ENCODE results near the gene PNKD. TPM values are rescaled to one million over a fixed set of nuclear protein-coding genes. Genes with fewer than 3 reads are reported as not detected.

PNKD gene
- total and polyA plus RNA-seq, 2 of the 8 experiments (the other 6 are each of a cell fraction or from before 2014, with no cell fraction given) = 43.9 to 65.4 TPM

DNA sequence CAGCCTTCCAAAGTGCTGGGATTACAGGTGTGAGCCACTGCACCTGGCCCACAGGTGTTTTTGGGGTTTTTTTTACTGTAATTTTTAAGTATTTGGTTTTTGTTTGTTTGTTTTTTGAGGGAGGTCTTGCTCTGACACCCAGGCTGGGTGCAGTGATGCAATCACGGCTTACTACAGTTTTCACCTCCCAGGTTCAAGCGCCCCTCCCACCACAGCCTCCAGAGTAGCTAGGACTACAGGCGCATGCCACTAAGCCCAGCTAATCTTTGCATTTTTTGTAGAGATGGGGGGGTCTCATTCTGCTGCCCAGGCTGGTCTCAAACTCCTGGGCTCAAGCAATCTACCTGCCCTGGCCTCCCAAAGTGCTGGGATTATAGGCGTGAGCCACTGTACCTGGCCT, 104.5 kb downstream of the PNKD start:
- Histone ChIP-seq H2AFZ (ENCODE audit: low read length) (no peak overlapping the region), H3K23ac (ENCODE audit: insufficient read length) (no peak overlapping the region), H3K18ac (ENCODE audit: extremely low read depth, low read length) (no peak overlapping the region), H3K14ac (ENCODE audit: insufficient read length) (no peak overlapping the region), H2BK20ac (ENCODE audit: low read length) (no peak overlapping the region), H3K79me1 (ENCODE audit: low read depth, low read length) (no peaks in the 10 kb centered on the region), H4K91ac (replicated peaks; ENCODE audit: insufficient read length, low read length) (no peak overlapping the region), H3K9me3 (ENCODE audit: insufficient read depth in 2 of 2, low read depth in 1 of 2, low read length in 1 of 2) (no peaks in the 10 kb centered on the region), H3K27me3 (replicated peaks in 1 of 4; ENCODE audit: control insufficient read depth in 3 of 4, extremely low read depth in 1 of 4, insufficient read depth in 3 of 4, low read length in 3 of 4) (no peaks in the 10 kb centered on the region), H4K8ac (ENCODE audit: extremely low read depth, insufficient read depth, low read length) (no peak overlapping the region), H2BK120ac (replicated peaks; ENCODE audit: low read depth, low read length) (no peak overlapping the region), H3K56ac (replicated peaks; ENCODE audit: insufficient read length, low read depth, low read length) (no peak overlapping the region), H3K23me2 (ENCODE audit: low read depth, low read length) (no peaks in the 10 kb centered on the region), H3K27ac (ENCODE audit: low read depth, low read length) (no peak overlapping the region), H3K36me3 (ENCODE audit: control insufficient read depth in 2 of 4, insufficient read depth in 4 of 4, low read length in 3 of 4) (no peaks in the 10 kb centered on the region), H2BK15ac (ENCODE audit: low read length) (no peak overlapping the region), H3K4me2 (ENCODE audit: insufficient read depth in 1 of 2, low read depth in 2 of 2, low read length in 2 of 2) (no peak overlapping the region), H3K79me2 (ENCODE audit: control insufficient read depth in 1 of 2, insufficient read depth in 2 of 2, low read length in 2 of 2) (no peaks in the 10 kb centered on the region), H2BK5ac (ENCODE audit: low read depth, low read length) (no peak overlapping the region), H3K4me3 (ENCODE audit: extremely low read depth in 1 of 4, insufficient read depth in 2 of 4, low read depth in 3 of 4, low read length in 4 of 4) (no peak overlapping the region), H3K4me1 (replicated peaks in 1 of 4; ENCODE audit: control insufficient read depth in 3 of 4, insufficient read depth in 4 of 4, low read length in 3 of 4) (no peaks in the 10 kb centered on the region), H2BK12ac (ENCODE audit: low read depth, low read length) (no peak overlapping the region), H4K20me1 (replicated peaks in 1 of 2; ENCODE audit: control insufficient read depth in 1 of 2, insufficient read depth in 2 of 2, low read length in 2 of 2) (no peaks in the 10 kb centered on the region), H3K9ac (replicated peaks in 1 of 4; ENCODE audit: extremely low read depth in 1 of 4, low read depth in 3 of 4, low read length in 3 of 4) (no peak overlapping the region), H2AK5ac (ENCODE audit: low read depth, low read length) (no peak overlapping the region), H3K4ac (replicated peaks; ENCODE audit: insufficient read length, low read depth, low read length) (no peak overlapping the region), H4K5ac (ENCODE audit: insufficient read length, low read depth, low read length) (no peak overlapping the region)
- TF ChIP-seq CBX8 (IDR thresholded peaks at IDR 0.05; ENCODE audit: borderline replicate concordance, low read depth, low read length) = no peak
- TF ChIP-seq SIRT6 (IDR thresholded peaks at IDR 0.05; ENCODE audit: low read length) = no peak
- TF ChIP-seq CEBPB (IDR thresholded peaks at IDR 0.05; ENCODE audit: low read depth, low read length) = peak; percentile 30; the same call in 1 of the 2 replicates
- POLR2A ChIA-PET (ENCODE audit: partially characterized antibody) = interaction anchor here (1.4 kb wide), 1 partner anchor 9 kb away, joined by 4 read pairs; no protein-coding TSS in a partner anchor
- CTCF ChIA-PET (ENCODE audit: partially characterized antibody) = interaction anchor here (1.1 to 1.2 kb wide), 2 partner anchors 10 to 80 kb away, joined by 3 read pairs; no protein-coding TSS in a partner anchor
- FAIRE-seq (no peak), DNase-seq (ENCODE audit: low read depth in 1 of 2, low spot score in 2 of 2) (no peak)
- 88% methylated on average over 4 of the region's 4 CpGs; no CpG with 5 or more reads in 1 of the 2 experiments for WGBS, 2 experiments (ENCODE audit: extremely low coverage in 1 of 2, insufficient coverage in 1 of 2, insufficient read length in 1 of 2, insufficient replicate concordance in 2 of 2, low coverage in 1 of 2, low lambda C conversion rate in 2 of 2, missing lambda C conversion rate in 1 of 2)
